NCI-H2227 (cell line): ENCODE measurements around the gene PHKG1.
"Not testable (repeated sequence)": the region's sequence is repeated elsewhere in the genome, so short reads cannot be mapped to it uniquely, and the experiment has no call there.

Experiments
- DNase-seq: peaks from one replicate; lab custom pipeline; 2025; ENCODE audit not compliant: unreplicated experiment; lab: John Stamatoyannopoulos, UW

The PHKG1 gene

GRCh38 chr7:56083150-56083785, 9.5 kb downstream of the PHKG1 start:
- no peak for DNase-seq

- DNase-seq, result no peak
These were observed 11.0 kb downstream of the PHKG1 start for GRCh38 chr7:56081626-56082340.

DNA sequence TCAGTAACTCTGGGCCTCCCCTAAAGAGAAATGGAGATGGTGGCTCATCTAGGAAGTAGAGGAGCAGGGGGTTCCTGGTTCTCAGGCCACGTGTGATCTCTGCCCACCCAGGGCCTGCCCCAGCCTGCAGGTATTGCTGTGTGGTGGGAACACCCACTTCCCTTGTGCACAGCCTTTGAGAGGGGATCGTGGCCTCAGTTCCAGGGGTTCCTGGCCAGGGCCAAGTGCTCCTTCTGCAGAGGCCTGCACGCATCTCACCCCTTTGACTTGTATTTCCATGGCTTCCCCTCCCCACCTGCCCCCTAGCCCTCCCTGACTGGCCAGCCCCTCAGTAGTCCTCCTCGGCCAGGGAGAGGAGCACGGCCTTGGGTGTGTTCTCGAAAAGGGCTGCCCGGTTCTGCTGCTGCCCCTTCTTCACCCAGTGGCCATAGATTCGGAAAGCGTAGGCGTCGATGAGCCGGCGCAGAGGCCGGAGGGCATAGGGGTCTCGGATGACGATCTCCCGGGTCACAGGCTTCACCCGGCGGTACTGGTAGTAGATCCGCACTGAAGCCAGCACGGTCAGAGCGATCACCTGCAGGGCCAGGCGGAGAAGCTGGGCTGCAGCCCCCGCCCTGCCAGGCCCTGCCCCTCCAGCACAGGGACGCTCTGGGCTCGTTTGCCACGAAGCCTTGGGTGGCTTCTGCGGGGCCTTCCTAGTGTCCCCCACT, 11.9 kb downstream of the PHKG1 start:
- DNase-seq, result not testable (repeated sequence)

DNA sequence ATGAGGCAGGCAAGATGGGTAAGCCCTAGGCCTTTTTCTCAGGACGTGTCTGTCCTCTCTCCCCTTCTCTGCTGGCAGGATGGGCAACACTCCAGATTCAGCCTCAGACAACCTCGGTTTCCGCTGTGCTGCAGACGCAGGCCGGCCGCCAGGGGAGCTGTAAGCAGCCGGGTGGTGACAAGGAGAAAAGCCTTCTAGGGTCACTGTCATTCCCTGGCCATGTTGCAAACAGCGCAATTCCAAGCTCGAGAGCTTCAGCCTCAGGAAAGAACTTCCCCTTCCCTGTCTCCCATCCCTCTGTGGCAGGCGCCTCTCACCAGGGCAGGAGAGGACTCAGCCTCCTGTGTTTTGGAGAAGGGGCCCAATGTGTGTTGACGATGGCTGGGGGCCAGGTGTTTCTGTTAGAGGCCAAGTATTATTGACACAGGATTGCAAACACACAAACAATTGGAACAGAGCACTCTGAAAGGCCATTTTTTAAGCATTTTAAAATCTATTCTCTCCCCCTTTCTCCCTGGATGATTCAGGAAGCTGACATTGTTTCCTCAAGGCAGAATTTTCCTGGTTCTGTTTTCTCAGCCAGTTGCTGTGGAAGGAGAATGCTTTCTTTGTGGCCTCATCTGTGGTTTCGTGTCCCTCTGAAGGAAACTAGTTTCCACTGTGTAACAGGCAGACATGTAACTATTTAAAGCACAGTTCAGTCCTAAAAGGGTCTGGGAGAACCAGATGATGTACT, 13.1 kb downstream of the PHKG1 start:
- DNase-seq, result no peak

- DNase-seq, result no peak
These were observed 14.6 kb downstream of the PHKG1 start for GRCh38 chr7:56078196-56078595.

DNA sequence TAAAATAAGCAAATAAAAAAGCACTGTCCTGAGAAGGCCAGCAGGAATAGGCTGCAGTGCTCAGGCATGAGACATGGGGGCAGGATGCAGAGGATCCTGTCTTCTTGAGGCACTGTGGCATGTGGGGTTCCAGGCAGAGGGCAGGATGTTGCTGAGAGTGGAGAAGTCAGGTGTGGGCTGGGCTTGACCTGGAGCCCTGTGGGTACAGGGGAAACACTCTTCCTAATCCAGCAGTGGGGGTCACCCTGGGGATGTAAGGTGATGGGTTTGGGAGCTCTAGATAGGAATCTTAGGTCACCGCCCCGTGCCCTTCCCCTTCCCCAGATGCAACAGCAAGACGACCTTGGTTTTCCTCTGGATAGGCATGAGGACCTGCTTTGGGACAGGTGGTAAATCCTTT, 15.1 kb downstream of the PHKG1 start:
- no peak for DNase-seq

GRCh38 chr7:56074371-56074791, 18.4 kb downstream of the PHKG1 start:
- peak; percentile 78 for DNase-seq

DNA sequence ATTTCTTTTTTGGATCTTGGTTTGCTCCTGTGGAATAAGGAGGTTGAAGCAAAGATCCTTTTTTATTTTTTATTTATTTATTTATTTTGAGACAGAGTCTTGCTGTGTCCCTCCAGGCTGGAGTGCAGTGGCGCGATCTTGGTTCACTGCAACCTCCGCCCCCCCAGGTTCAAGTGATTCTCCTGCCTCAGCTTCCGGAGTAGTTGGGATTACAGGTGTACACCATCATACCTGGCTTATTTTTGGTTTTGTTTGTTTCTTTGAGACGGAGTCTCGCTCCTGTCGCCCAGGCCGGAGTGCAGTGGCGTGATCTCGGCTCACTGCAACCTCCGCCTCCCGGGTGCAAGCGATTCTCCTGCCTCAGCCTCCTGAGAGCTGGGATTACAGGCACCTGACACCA, 26.4 kb downstream of the PHKG1 start:
- not testable (repeated sequence) for DNase-seq

- DNase-seq, result peak; percentile 87
These were observed 28.7 kb downstream of the PHKG1 start, which contains the start of gene SUMF2 for GRCh38 chr7:56063882-56064625. Gene SUMF2, plus strand, starts transcription at chr7:56064286. Its CDS starts 26 bp downstream, at chr7:56064312.

DNA sequence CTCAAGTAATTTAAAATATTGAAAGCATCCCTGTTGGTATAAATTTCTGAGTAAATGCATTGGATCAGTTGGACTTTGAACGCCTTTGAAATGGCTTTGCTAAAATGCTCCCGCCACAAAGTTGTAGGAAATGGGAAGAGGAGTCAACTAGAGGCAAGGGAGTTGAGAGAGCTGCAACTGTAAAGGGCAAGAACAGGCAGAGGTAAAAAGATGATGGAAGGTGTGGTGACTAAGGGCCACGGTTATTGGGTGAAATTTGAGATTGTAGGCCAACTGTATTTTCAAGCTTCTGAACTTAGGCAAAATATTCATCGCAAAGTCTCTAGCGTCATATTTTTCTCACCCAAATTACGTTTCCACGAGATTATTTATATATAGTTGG, 29.3 kb downstream of the PHKG1 start:
- DNase-seq, result no peak

GRCh38 chr7:56062382-56062781, 30.4 kb downstream of the PHKG1 start:
- no peak for DNase-seq

DNA sequence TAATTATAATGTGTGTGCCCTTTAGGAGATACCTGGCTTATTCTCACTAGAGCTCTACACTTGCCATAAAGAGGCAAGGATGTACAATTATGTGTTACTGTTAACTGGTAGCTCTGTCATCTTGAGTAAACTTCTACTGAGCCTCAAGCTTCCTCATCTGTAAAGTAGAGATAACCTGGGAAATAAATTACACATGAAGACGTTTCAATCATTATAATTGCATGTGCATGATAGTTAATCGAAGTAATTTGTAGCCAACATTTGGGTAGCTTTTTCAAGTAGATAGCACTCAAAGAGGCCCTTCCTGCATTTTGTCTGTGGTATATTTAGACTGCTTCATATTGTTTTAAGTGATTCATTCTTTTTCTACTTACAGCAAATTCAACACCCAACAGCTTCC, 38.8 kb downstream of the PHKG1 start:
- DNase-seq, result no peak

DNA sequence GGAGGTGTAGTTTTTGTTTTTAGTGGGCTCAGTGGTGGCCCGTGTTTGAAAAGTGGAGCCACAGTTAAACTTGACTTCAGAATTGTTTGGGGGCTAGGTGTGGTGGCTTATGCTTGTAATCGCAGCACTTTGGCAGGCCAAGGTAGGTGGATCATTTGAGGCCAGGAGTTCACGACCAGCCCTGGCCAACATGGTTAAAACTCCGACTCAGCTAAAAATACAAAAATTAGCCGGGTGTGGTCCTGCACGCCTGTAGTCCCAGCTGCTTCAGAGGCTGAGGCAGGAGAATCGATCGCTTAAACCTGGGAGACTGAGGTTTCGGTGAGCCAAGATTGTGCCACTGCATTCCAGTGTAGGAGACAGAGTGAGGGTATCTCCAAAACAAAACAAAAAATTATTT, 39.4 kb downstream of the PHKG1 start:
- no peak for DNase-seq

DNA sequence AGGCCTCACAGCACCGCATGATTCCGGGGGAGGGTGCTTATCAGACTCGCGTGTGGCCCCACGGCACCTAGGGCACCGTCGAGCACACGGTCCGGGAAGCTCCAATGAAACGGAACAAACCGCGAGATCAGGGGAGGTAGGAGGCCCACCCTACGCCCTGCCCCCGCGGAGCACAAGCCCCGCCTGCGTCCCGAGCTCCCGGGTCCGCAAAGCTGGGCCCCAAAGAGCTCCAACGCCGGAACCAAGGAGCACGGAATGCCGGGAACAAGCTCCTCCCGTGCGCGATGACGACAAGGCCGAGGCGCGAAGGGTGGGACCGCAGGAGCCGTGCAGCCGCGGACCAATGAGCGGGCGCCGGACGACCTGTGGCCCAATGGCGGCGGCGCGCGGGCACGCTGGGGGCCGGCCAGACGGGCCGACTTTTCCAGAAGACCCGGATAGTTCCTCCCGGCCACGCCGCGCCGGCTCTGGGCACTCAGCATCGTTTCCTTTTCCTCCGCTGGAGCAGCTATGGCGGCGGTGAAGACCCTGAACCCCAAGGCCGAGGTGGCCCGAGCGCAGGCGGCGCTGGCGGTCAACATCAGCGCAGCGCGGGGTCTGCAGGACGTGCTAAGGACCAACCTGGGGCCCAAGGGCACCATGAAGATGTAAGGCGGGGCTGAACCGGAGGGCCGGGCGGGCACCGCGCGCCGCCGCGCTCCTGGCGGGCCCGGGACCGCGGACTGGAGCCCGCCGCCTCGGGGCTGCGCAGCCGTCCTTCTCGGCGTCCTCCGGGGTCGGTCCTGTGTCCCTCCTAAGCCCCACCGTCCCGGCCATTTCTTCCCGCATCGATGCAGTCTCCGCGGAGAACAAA, 41.2 kb downstream of the PHKG1 start, which contains the start of the genes CCT6A and PSPH:
Gene CCT6A, plus strand, starts transcription at position 427 of the 853 bp plus-strand sequence. Its CDS starts 84 bp downstream, at position 511.
Gene PSPH, minus strand, starts transcription at position 106 of the 853 bp plus-strand sequence. CDS start 30,232 bp downstream, outside the sequence.
- peak; percentile 98 for DNase-seq

- no peak for DNase-seq
These were observed 41.8 kb downstream of the PHKG1 start for GRCh38 chr7:56051053-56051338.

DNA sequence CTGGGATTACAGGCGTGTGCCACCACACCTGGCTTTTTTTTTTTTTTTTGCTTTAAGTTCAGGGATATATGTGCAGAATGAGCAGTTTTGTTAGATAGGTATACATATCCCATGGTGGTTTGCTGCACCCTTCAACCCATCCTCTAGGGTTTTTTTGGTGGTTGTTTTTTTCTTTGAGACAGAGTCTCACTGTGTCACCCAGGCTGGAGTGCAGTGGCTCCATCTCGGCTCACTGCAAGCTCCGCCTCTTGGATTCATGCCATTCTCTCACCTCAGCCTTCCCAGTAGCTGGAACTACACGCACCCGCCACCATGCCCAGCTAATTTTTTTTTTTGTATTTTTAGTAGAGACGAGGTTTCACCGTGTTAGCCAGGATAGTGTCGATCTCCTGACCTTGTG, 44.0 kb downstream of the PHKG1 start:
- peak; percentile 32 for DNase-seq

- DNase-seq, result no peak
These were observed 44.5 kb downstream of the PHKG1 start for GRCh38 chr7:56048245-56048644.

- DNase-seq, result not testable (repeated sequence)
These were observed 45.2 kb downstream of the PHKG1 start for GRCh38 chr7:56047446-56048116.
